GM12878 (cell line): ENCODE data around the gene PARD6B.

Experiments
- CTCF ChIP-seq, 3 experiments: IDR thresholded peaks in 2 of 3; conservative IDR thresholded peaks in 1 of 3; 2 replicates each; pipeline ENCODE4 v1.5.1; 2011; ENCODE audit warnings: low read depth in 3 of 3, low read length in 3 of 3, mild to moderate bottlenecking in 3 of 3, control low read depth in 2 of 3, moderate library complexity in 2 of 3, inconsistent platforms in 1 of 3, mixed read lengths in 1 of 3; ENCODE audit not compliant: control insufficient read depth in 2 of 3, insufficient read depth in 1 of 3; ENCODE audit errors: extremely low read depth in 1 of 3
- HDAC6 ChIP-seq: fragments of 200-600 bp; sonication (generic); IDR thresholded peaks from one replicate; pipeline ENCODE4 v1.8.0; 2017; ENCODE audit warnings: antibody characterized with exemption; ENCODE audit not compliant: unreplicated experiment
- POLR2A ChIP-seq: IDR thresholded peaks from 2 replicates; pipeline ENCODE4 v1.6.1; 2011; ENCODE audit warnings: low read depth, mild to moderate bottlenecking, low read length
- POLR2AphosphoS5 ChIP-seq: IDR thresholded peaks from 2 replicates; pipeline ENCODE4 v1.6.1; 2011; ENCODE audit warnings: mild to moderate bottlenecking, low read length, inconsistent platforms
- SUZ12 ChIP-seq: fragments of 200-600 bp; sonication (generic); IDR thresholded peaks from one replicate; pipeline ENCODE4 v1.6.1; 2018; ENCODE audit warnings: antibody characterized with exemption, mild to moderate bottlenecking; ENCODE audit not compliant: unreplicated experiment
- TCF12 ChIP-seq: IDR thresholded peaks from 2 replicates; pipeline ENCODE4 v1.6.1; 2011; ENCODE audit warnings: low read depth, mild to moderate bottlenecking, low read length

DNA sequence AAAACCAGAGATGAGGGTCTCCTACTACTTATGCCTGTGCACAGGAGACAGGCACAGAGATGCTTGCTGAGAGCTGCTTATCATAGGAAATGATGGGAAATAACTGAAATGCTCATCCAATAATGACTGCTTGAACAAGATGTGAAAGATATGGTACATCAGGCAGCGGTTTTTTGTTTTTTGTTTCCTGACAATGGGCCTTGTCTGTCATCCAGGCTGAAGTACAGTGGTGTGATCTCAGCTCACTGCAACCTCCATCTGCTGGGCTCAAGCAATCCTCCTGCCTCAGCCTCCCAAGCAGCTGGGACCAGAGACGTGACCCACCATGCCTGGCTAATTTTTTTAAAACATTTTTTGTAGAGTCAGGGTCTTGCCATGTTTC, 38.8 kb upstream of the PARD6B start:
- TF ChIP-seq HDAC6 (no peak), SUZ12 (no peak), TCF12 (no peak), CTCF (IDR thresholded peaks at IDR 0.05 in 2 of 3, conservative IDR thresholded peaks at IDR 0.05 in 1 of 3; ENCODE audit: control insufficient read depth in 2 of 3, extremely low read depth in 1 of 3, insufficient read depth in 1 of 3, low read depth in 3 of 3, low read length in 3 of 3) (no peak), POLR2A (no peak), POLR2AphosphoS5 (no peak)
